ENCODE measurements around the gene LMBRD1. TPM values are rescaled to one million over a fixed set of nuclear protein-coding genes. Genes with fewer than 3 reads are reported as not detected.

LMBRD1 gene
- total RNA-seq, 1 experiment from 2014 or later, result 17.0 TPM

DNA sequence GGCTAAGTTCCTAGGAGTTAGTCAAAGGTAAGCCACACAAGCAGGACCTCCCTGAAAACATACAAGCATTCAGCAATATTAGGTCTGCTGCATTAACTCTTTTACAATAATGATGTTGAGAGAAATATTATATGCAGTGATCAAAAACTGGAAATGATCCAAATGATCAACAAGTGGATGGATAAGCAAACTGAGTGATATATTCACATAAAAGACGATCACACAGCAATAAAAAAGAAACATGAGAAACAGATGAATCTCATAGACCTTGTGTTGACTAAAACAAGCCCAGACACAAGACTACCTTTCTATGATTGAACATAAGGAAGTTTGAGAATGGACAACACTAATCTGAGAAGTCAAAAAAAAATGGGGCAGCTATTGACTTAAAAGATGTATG lies 39.9 kb downstream of the LMBRD1 start:
- Histone ChIP-seq H3K18ac (ENCODE audit: insufficient read length, low read depth, low read length) (no peak overlapping the region), H3K4ac (ENCODE audit: low read depth, low read length) (no peak overlapping the region), H3K79me1 (ENCODE audit: insufficient read depth, low read depth, low read length, poor library complexity, severe bottlenecking) (no peaks in the 10 kb centered on the region), H2BK5ac (ENCODE audit: insufficient read length, low read length) (no peak overlapping the region), H2BK12ac (ENCODE audit: insufficient read length, low read depth, low read length) (no peak overlapping the region), H4K8ac (replicated peaks; ENCODE audit: insufficient read length, low read depth, low read length) (no peak overlapping the region), H2AFZ (ENCODE audit: low read length) (no peak overlapping the region), H3K23me2 (ENCODE audit: insufficient read length, low read depth, low read length, poor library complexity, severe bottlenecking) (no peaks in the 10 kb centered on the region), H3K23ac (ENCODE audit: insufficient read length, low read depth, low read length) (no peak overlapping the region), H4K5ac (ENCODE audit: insufficient read length, low read depth, low read length) (no peak overlapping the region), H3K27me3 (ENCODE audit: insufficient read depth, low read length) (no peaks in the 10 kb centered on the region), H3K4me1 (ENCODE audit: insufficient read depth, low read length) (peaks cover 5% of the 10 kb centered on the region; the same call in 1 of the 2 replicates), H3T11ph (ENCODE audit: low read length) (no peak overlapping the region), H4K20me1 (ENCODE audit: control insufficient read depth, insufficient read depth, insufficient read length) (no peaks in the 10 kb centered on the region), H3K56ac (ENCODE audit: insufficient read length, low read depth, low read length) (no peak overlapping the region), H3K4me2 (ENCODE audit: insufficient read depth, insufficient read length, low read length) (no peak overlapping the region), H3K9me3 (ENCODE audit: control insufficient read depth, low read depth, low read length) (no peaks in the 10 kb centered on the region), H3K9ac (ENCODE audit: extremely low read depth, insufficient read length, low read length) (no peak overlapping the region), H2BK20ac (ENCODE audit: low read depth, low read length, poor library complexity, severe bottlenecking) (no peak overlapping the region), H4K91ac (ENCODE audit: insufficient read length, low read depth, low read length) (no peak overlapping the region), H3K79me2 (ENCODE audit: insufficient read depth, low read length) (no peaks in the 10 kb centered on the region), H2BK15ac (ENCODE audit: low read depth, low read length) (no peak overlapping the region), H2BK120ac (ENCODE audit: low read depth, low read length, poor library complexity, severe bottlenecking) (no peak overlapping the region), H3K14ac (ENCODE audit: insufficient read depth, low read length) (no peak overlapping the region), H3K27ac (ENCODE audit: insufficient read length, low read depth, low read length) (no peak overlapping the region), H2AK5ac (ENCODE audit: insufficient read length, low read length) (no peak overlapping the region)
- Mint-ChIP-seq H3K27me3 (ENCODE audit: low read depth) (no peaks in the 10 kb centered on the region), H3K4me1 (peaks cover 9% of the 10 kb centered on the region in 2 experiments), H3K27ac (no peak overlapping the region), H3K4me3 (no peak overlapping the region), H3K9me3 (peaks cover 3 to 4% of the 10 kb centered on the region in 2 experiments; a peak in 4 of 5 replicates), H3K36me3 (ENCODE audit: insufficient read depth in 1 of 3, low read depth in 3 of 3) (peaks cover 3 to 11% (median 7%) of the 10 kb centered on the region in 3 experiments; a peak in 5 of 7 replicates)
- TF ChIP-seq, protein P1, sequence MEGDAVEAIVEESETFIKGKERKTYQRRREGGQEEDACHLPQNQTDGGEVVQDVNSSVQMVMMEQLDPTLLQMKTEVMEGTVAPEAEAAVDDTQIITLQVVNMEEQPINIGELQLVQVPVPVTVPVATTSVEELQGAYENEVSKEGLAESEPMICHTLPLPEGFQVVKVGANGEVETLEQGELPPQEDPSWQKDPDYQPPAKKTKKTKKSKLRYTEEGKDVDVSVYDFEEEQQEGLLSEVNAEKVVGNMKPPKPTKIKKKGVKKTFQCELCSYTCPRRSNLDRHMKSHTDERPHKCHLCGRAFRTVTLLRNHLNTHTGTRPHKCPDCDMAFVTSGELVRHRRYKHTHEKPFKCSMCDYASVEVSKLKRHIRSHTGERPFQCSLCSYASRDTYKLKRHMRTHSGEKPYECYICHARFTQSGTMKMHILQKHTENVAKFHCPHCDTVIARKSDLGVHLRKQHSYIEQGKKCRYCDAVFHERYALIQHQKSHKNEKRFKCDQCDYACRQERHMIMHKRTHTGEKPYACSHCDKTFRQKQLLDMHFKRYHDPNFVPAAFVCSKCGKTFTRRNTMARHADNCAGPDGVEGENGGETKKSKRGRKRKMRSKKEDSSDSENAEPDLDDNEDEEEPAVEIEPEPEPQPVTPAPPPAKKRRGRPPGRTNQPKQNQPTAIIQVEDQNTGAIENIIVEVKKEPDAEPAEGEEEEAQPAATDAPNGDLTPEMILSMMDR (conservative IDR thresholded peaks at IDR 0.05), result no peak
- DNase-seq, result no peak
- WGBS (ENCODE audit: extremely low coverage, insufficient read length, low lambda C conversion rate), result no CpG with 5 or more reads among the region's 1 CpG

All from H9 (cell line).